ENCODE measurements around the gene TEX19. TPM values are rescaled to one million over a fixed set of nuclear protein-coding genes. Genes with fewer than 3 reads are reported as not detected.

TEX19 gene
- polyA plus RNA-seq, 1 experiment, result 0.04 TPM

DNA sequence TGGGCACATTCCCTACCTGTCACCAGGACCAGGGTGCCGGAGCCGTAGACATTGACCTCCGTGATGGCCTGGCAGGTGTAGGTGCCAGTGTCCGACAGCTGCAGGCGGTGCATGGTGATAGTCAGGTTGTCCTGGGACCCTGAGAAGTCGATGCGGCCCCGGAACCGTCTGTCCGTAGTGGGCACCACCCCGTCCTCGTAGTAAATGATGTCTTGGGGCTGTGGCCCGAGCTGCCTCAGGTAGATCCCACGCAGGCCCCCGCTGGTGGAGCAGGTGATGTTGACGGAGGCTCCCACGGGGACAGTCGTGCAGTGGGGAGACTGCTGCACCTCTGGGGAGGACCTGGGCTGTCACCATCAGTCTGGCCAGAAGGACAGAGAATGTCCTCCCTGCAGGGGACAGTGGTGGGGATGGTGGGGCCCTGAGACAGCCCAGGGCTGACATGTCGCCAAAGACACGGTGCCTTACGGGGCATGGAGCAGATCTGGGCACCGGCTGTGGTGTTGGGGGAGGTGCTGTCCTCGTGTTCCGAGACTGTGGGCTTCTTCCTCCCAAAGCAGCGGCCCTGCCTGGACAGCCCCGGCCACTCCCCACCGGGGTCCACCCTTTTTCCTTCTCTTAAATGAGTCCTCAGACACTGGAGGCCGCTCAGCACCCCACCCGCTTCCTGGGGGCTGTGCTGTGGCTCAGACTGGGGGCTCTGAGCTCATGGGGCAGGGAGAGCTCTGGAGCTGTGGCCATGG is 42.2 kb upstream of the TEX19 start:
- H3K27ac ChIP-seq (ENCODE audit: low read depth, low read length), result no peak overlapping the region
- peaks cover 32% of the 10 kb centered on the region for H3K9me3 ChIP-seq (ENCODE audit: control insufficient read depth, insufficient read depth, low read length)
- TF ChIP-seq, protein P1, sequence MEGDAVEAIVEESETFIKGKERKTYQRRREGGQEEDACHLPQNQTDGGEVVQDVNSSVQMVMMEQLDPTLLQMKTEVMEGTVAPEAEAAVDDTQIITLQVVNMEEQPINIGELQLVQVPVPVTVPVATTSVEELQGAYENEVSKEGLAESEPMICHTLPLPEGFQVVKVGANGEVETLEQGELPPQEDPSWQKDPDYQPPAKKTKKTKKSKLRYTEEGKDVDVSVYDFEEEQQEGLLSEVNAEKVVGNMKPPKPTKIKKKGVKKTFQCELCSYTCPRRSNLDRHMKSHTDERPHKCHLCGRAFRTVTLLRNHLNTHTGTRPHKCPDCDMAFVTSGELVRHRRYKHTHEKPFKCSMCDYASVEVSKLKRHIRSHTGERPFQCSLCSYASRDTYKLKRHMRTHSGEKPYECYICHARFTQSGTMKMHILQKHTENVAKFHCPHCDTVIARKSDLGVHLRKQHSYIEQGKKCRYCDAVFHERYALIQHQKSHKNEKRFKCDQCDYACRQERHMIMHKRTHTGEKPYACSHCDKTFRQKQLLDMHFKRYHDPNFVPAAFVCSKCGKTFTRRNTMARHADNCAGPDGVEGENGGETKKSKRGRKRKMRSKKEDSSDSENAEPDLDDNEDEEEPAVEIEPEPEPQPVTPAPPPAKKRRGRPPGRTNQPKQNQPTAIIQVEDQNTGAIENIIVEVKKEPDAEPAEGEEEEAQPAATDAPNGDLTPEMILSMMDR (IDR thresholded peaks at IDR 0.05; ENCODE audit: low read depth, low read length), result no peak
- H3K27me3 ChIP-seq (ENCODE audit: control insufficient read depth, insufficient read depth, low read length), result peaks cover 41% of the 10 kb centered on the region
- DNase-seq (ENCODE audit: low read depth, low spot score), result no peak
- ChIA-PET POLR2A (no interaction called here), CTCF (no interaction called here)
- H3K4me3 ChIP-seq (ENCODE audit: low read depth, low read length), result no peak overlapping the region

DNA sequence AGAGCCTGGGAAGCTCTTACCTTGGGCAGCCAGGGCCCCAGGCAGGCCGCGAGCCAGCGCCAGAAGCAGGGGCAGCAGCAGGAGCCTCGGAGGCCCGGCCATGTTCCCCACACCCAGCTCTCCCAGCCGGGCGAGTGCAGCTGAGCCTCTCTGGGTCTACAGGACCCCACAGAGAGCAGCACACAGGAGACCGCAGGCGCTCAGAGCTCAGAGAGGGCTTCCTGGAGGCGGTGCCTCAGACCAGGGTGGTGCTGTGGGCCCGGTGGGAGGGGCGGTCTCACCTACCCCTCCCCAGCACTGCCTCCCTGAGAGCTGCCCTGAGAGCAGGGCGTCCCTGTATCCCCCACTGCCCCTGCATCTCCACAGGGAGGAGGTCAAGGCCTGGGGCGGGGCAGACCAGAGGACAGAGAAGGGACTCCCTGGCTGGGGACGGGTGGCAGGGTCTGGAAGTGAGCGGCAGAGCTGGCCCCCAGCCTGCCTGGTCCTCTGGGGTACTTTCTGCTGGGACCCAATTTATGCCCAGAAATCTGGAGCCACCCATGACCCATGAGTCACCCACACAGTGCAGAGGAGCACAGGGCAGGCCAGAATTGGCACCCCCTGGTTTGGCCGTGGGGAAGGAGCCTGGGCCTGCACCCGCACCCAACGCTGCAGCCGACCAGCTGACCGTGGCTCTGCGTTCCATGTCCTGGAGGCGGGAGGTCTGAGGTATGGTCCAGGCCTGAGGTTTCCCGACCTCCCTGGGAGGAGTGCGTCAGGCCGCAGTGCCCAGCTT is 41.5 kb upstream of the TEX19 start, which contains the start of gene CD7:
Gene CD7 (minus strand): TSS at position 215 of the 775 bp plus-strand sequence. CDS start 113 bp downstream, at position 102.
- CTCF ChIA-PET, result no interaction called here

DNA sequence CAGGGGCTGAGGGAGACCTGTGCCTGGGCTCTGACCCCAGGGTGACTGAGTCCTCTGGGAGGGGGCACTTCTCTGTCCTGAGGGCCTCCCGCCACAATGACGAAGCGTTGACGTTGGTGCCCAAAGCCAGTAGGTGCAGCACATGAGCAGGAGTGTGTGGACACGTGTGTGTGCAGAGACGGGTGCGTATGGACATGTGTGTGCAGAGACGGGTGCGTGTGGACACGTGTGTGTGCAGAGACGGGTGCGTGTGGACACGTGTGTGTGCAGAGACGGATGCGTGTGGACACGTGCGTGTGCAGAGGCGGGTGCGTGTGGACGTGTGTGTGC is 40.9 kb upstream of the TEX19 start:
- CTCF ChIA-PET, result no interaction called here

More for the DNA sequence above, 41.5 kb upstream of the TEX19 start, which contains the start of gene CD7:
- no peak within 1 kb of the TSS for H3K4me3 ChIP-seq (ENCODE audit: low read depth, low read length)
- TF ChIP-seq, protein P1 (IDR thresholded peaks at IDR 0.05; ENCODE audit: low read depth, low read length), result no peak
- H3K9me3 ChIP-seq (ENCODE audit: control insufficient read depth, insufficient read depth, low read length), result peaks cover 32% of the 10 kb centered on the region
- DNase-seq (ENCODE audit: low read depth, low spot score), result no peak
- POLR2A ChIA-PET, result no interaction called here
- peaks cover 41% of the 10 kb centered on the region for H3K27me3 ChIP-seq (ENCODE audit: control insufficient read depth, insufficient read depth, low read length)
- no peak within 1 kb of the TSS for H3K27ac ChIP-seq (ENCODE audit: low read depth, low read length)

GRCh38 chr17:82318772-82319606 is 40.1 kb upstream of the TEX19 start:
- POLR2A ChIA-PET, result no interaction called here
- Histone ChIP-seq H3K4me3 (ENCODE audit: low read depth, low read length) (no peak overlapping the region), H3K9me3 (ENCODE audit: control insufficient read depth, insufficient read depth, low read length) (peaks cover 32% of the 10 kb centered on the region), H3K27me3 (ENCODE audit: control insufficient read depth, insufficient read depth, low read length) (peaks cover 36% of the 10 kb centered on the region), H3K27ac (ENCODE audit: low read depth, low read length) (no peak overlapping the region)
- TF ChIP-seq, protein P1 (IDR thresholded peaks at IDR 0.05; ENCODE audit: low read depth, low read length), result no peak
- DNase-seq (ENCODE audit: low read depth, low spot score), result no peak
- CTCF ChIA-PET, result no interaction called here

More for the DNA sequence above, 40.9 kb upstream of the TEX19 start:
- Histone ChIP-seq H3K27ac (ENCODE audit: low read depth, low read length) (no peak overlapping the region), H3K4me3 (ENCODE audit: low read depth, low read length) (no peak overlapping the region), H3K9me3 (ENCODE audit: control insufficient read depth, insufficient read depth, low read length) (peaks cover 32% of the 10 kb centered on the region), H3K27me3 (ENCODE audit: control insufficient read depth, insufficient read depth, low read length) (peaks cover 41% of the 10 kb centered on the region)
- DNase-seq (ENCODE audit: low read depth, low spot score), result no peak
- TF ChIP-seq, protein P1 (IDR thresholded peaks at IDR 0.05; ENCODE audit: low read depth, low read length), result no peak
- POLR2A ChIA-PET, result no interaction called here

Data from AG04450 (cell line).